22Rv1 (cell line): ENCODE results near the gene GTF2A1.

Experiments
- H3K27ac ChIP-seq: fragments of 450-650 bp; 2 replicates; pipeline ENCODE4 v1.5.1; 2017
- ZFX ChIP-seq: fragments of 450-650 bp; IDR thresholded peaks from 2 replicates; pipeline ENCODE4 v1.6.1; 2017; ENCODE audit warnings: antibody characterized with exemption, borderline replicate concordance
- TF ChIP-seq, protein P1 (sequence below): fragments of 450-650 bp; IDR thresholded peaks from 2 replicates; pipeline ENCODE4 v1.5.1; 2017; ENCODE audit warnings: mild to moderate bottlenecking

The GTF2A1 gene

DNA sequence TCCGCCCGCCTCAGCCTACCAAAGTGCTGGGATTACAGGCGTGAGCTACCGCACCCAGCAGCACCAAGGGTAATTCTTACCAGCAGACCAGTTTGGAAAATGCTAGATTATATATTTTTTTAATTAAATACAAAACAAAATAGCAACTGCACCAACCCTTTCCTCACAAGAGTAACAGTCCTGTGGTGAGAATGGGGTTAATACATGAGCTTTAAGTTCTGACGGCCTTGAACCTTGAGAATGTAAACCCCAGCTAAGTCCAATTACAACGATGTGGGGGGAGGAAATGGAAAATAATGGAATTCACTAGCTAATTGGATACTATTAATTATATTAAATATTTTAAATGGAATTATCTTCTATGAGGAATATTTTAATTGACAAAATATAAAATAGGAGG, 82.3 kb downstream of the GTF2A1 start:
- no peak overlapping the region for H3K27ac ChIP-seq
- TF ChIP-seq, protein P1, sequence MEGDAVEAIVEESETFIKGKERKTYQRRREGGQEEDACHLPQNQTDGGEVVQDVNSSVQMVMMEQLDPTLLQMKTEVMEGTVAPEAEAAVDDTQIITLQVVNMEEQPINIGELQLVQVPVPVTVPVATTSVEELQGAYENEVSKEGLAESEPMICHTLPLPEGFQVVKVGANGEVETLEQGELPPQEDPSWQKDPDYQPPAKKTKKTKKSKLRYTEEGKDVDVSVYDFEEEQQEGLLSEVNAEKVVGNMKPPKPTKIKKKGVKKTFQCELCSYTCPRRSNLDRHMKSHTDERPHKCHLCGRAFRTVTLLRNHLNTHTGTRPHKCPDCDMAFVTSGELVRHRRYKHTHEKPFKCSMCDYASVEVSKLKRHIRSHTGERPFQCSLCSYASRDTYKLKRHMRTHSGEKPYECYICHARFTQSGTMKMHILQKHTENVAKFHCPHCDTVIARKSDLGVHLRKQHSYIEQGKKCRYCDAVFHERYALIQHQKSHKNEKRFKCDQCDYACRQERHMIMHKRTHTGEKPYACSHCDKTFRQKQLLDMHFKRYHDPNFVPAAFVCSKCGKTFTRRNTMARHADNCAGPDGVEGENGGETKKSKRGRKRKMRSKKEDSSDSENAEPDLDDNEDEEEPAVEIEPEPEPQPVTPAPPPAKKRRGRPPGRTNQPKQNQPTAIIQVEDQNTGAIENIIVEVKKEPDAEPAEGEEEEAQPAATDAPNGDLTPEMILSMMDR = no peak
- no peak for TF ChIP-seq ZFX

DNA sequence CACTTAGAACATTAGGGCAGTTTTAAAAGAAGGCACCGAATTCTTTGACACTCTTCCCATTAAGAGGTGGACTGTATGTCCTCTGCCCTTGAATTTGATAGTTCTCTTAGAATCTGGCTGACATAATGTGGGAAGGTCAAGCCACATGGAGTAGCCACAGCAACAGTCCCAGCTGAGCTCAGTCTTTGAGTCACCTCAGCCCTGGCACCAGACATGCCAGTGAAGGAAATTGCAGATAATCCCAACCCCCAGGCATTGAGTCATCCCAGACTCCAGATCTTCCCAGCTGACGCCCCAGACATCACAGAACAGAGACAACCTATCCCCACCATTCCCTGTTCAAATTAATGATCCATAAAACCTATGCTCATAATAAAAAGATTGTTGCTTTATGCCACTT, 83.4 kb downstream of the GTF2A1 start:
- TF ChIP-seq, protein P1 = no peak
- TF ChIP-seq ZFX = no peak
- H3K27ac ChIP-seq = no peak overlapping the region

DNA sequence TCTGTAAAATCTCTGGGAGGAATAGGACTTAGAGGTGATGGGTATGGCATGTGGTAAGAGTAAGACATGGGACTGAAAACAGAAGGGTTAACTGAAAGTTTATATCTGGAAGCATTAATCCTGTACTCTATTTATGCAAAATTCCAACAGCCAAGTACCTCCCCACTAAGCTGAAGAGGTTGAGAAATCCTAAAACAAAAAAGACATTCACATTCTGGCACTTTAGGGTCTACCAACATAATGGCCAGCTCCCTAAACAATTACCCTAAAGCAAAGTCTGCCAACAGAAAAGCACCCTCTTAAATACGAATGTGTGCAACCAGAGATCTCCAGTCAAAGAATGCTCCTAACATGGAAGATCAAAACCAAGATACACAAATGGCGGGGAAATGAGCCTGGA, 87.4 kb downstream of the GTF2A1 start:
- H3K27ac ChIP-seq = no peak overlapping the region
- TF ChIP-seq, protein P1 = no peak
- TF ChIP-seq ZFX = no peak

DNA sequence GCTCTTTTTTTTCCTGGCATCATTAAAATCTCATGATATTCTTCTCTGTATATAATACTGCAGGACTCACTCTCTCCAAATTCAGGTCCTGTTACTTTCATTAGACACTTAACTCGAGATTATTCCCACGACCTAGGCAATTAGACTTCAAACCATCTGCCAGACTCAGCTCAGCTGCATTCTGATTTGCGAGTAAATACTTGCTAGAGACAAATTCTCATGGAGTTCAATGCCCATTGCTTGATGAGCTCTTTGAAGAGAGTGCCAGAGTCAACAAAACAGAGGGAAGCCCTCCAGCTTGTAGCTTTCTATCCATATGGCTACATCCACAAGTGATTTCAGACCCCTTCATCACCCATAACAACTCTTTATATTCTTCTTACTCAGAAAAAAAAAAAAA, 88.3 kb downstream of the GTF2A1 start:
- TF ChIP-seq, protein P1 = no peak
- no peak for TF ChIP-seq ZFX
- no peak overlapping the region for H3K27ac ChIP-seq

DNA sequence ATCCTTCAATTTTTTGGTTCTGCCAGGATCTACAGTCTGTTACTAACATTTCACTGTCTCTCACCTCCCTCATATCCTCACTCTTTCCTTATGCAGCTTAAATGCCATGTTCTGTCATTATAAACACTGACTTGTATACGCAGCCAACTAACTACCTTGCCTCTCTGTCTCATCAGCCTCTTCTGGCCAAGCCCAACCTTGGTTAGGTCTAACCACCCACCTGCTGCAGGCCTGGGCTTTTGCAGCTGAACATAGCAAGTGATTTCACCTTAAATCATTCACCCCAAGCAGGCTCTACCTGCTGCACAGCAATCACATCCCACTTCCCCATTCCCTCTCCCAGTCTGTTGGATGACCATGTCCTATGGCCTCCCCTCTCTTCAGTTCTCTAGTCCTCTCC, 91.5 kb downstream of the GTF2A1 start:
- no peak overlapping the region for H3K27ac ChIP-seq
- TF ChIP-seq, protein P1 = no peak
- no peak for TF ChIP-seq ZFX

DNA sequence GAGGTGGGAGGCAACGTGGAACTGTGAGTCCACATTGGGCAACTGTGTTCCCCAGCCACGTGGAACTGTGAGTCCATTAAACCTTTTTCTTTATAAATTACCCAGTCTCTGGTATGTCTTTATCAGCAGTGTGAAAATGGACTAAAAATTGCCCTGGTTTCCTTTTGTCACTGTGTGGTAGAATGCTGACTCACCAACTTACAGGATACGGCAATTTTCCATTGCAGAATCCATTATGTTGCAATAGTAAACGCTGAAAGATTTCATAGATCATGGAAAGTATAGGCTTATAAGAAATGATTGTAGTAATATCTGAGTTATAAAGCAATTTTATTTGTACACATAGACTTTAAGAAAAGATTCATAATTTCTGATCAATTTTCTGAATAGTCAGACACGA, 93.0 kb downstream of the GTF2A1 start:
- H3K27ac ChIP-seq = no peak overlapping the region
- TF ChIP-seq, protein P1 = no peak
- TF ChIP-seq ZFX = no peak

DNA sequence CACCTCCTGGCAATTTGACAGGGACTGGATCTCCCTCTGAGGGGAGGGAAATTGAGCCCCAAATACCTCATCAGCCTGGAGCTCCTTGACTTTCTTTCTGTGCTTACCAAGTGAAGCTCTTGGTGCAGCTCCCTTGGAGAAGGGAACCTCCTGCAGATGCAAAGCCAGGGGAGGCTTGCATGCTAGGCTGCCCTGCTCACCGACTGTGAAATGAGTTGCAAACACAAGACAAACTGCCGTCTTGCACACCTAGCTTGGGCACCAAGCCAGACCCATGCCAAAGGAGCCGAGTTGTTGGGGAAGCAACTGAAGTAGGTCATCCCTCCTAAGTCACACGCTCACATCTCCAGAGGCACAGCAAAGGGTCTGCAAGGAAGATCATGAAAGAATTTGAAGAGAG, 95.2 kb downstream of the GTF2A1 start:
- no peak for TF ChIP-seq ZFX
- TF ChIP-seq, protein P1 = no peak
- H3K27ac ChIP-seq = no peak overlapping the region
